DMS153 treated with DMSO at 0.1 percent for 48 hours (cell line): Measurements from ENCODE around the gene CD28.
"Not testable (repeated sequence)": the region's sequence is repeated elsewhere in the genome, so short reads cannot be mapped to it uniquely, and the experiment has no call there.

ENCODE experiments used
- DNase-seq: peaks from one replicate; lab custom pipeline; 2025; ENCODE audit not compliant: unreplicated experiment; lab: John Stamatoyannopoulos, UW

Gene CD28

GRCh38 chr2:203685789-203686420 lies 20.5 kb upstream of the CD28 start:
- DNase-seq = no peak

GRCh38 chr2:203687165-203687564 lies 19.3 kb upstream of the CD28 start:
- no peak for DNase-seq

DNA sequence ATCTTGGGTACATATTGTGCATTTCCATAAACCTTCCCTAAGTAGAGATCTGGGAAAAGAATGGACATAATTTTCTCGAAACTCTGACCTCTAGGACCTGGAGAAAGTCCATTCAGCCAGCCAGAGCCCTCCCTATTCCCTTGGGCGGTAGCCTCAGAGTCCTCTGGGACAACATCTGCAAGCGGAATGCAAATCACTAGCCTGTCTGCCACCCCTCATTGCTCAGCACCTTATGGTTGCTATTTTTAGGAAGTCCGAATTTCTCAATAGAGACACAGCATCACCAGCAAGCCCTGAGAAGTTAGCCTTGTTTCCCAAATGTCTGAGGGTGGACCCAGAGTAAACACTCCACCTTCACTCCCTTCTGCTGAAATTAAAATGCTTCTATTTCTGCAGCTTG lies 17.6 kb upstream of the CD28 start:
- no peak for DNase-seq

DNA sequence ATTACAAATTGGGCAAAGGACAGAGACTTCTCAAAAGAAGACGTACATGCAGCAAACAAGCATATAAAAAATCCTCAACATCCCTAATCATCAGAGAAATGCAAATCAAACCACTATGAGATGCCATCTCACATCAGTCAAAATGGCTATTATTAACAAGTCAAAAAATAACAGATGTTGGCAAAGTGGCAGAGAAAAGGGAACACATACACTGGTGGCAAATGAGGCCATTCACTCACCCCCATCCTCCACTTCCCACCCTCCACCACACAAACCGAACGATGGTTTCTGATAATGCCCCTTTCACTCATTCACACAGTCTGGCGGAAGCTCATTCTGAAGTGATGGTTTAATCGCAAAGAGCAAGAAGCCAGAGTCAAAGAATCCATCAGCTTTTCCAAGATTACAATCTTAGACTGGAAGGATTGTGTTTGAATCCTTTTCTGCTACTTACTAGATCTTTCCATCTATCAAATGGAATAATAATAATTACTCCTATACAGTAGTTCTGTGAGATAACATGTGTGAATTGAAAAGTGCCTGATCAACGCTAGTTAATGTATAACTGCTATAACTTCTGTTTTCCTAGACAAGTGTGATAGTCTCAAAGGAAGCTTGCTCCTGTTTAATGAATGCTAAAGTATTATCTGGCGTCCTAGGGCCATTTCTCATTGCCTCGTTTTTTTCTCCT lies 16.9 kb upstream of the CD28 start:
- no peak for DNase-seq

DNA sequence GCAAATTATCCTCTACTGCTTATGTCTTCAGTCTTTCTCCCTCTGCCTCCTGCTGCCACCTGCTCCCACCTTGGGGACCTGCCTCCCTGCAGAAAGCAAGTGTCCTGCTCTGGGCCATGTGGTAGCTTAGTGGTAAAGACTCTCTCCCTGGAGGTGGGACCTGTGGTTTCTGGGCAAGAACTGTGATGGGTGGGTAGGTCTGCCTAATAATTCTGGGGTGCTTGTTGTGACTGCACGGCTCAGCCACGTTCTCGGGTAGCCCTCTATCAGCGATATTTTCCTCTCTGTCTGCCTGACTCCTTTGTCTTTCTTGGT lies 16.4 kb upstream of the CD28 start:
- no peak for DNase-seq

DNA sequence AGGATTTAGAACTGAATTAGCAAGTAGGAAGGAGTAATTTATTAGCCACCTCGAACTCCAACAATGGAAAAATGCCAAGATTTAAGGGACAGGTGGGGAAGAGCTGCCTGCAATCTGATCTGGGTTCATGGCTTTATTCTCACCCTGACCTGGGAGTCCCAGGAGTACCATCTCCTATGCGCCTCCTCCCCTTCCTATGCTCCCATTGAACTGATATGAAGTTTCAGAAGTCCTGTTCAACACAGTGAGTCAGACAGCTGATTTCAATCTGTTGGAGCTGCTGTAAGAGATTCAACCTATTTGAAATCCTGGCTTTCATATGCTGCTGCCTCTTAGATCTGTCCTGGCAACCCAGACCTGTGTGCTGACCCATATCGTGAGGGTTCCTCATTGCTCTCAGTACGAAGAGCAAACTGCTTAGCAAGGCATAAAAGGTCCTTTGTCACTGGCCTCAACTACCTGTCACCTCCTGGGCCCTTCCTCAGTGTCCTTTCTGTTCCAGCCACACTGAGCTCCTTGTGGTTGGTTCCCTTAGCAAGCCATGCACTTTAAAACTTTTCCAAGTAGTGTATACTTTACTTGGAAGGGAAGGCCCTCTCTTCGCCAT lies 15.9 kb upstream of the CD28 start:
- DNase-seq = no peak

- DNase-seq = no peak
Measured at GRCh38 chr2:203691149-203691548, 15.3 kb upstream of the CD28 start.

DNA sequence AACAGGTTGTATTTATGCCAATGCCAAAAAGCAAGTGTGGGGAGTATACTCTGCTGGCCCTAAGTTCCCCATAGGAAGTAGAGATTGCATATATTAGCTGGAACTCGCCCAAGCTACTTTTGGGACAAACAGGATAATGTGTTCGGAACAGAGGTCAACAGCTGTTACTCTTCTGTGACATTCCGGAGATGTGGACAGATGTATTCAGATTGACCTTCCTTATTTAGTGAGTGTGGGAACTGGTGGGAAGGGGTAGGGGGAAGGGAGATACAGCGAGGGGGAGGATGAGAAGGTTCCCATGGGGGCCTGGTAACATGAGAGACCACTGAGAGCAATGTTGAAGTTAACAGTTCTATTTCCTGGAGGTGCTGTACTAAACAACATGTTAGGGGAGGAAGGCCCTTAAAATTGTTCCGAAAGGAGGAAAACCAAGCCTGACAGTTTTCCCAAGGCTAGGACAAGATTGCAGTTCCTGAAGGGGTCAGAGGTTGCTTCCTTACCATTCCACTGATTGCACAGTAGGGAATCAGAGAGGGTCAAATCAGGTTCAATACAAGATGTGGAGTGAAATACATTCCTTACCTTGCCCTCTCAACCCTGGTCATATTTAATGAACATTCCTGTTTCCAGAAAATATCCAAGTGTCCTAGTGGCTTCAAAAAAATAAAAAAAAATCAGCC lies 14.3 kb upstream of the CD28 start:
- DNase-seq = no peak

GRCh38 chr2:203693242-203693879 lies 13.1 kb upstream of the CD28 start:
- no peak for DNase-seq

DNA sequence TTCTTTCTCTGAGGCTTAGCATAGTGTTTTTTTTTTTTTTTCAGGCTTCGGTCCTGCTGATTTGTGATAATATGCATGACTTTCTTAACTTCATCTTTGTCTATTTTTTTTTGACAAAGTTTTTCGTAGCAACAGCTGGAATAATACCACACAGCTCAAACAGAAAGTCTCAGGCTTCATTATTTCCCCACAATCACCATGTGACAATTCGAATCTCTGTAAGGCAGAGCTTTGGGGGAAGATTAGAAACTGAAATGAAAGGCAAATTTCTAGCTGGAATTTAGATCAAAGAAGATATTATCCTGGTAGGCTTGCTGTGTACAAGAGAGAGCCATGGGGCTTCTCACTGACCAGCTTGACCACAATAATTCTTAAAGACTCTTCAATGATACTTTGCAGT lies 12.2 kb upstream of the CD28 start:
- DNase-seq = no peak

- DNase-seq = no peak
Measured at GRCh38 chr2:203697190-203697589, 9.2 kb upstream of the CD28 start.

- DNase-seq = not testable (repeated sequence)
Measured at GRCh38 chr2:203697763-203698162, 8.7 kb upstream of the CD28 start.

DNA sequence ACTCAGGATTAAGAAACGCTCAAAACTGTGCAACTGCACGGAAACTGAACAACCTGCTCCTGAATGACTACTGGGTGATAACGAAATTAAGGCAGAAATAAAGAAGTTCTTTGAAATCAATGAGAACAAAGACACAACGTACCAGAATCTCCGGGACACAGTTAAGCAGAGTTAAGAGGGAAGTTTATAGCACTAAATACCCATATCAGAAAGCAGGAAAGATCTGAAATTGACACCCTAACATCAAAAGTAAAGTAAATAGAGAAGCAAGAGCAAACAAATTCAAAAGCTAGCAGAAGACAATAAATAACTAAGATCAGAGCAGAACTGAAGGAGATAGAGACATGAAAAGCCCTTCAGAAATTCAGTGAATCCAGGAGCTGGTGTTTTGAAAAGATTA lies 8.0 kb upstream of the CD28 start:
- DNase-seq = not testable (repeated sequence)

DNA sequence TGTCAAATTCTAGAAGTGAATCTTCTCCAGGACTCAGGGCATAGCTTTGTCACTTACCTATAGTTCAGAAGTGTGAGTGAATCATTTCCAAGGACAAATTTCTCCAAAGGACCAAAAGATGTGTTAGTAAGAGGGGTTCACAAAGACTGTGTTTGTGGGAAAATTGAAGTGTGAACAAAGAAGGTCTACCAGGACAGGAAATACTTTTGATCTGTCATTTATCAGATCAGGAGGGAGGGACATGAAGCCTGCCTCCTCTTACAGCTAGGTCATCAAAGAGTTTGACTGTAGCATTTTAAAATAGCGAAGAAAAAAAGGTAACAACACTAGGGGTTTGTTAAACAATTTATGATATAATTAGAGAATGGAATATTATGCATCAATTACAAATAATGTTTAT lies 2.0 kb upstream of the CD28 start:
- no peak for DNase-seq

- no peak for DNase-seq
Measured at GRCh38 chr2:203705178-203705577, 1.3 kb upstream of the CD28 start.

GRCh38 chr2:203707530-203707929 lies 1.1 kb downstream of the CD28 start:
- no peak for DNase-seq

GRCh38 chr2:203708846-203709396 lies 2.5 kb downstream of the CD28 start:
- DNase-seq = no peak

GRCh38 chr2:203709416-203710040 lies 3.1 kb downstream of the CD28 start:
- no peak for DNase-seq

GRCh38 chr2:203710226-203710625 lies 3.8 kb downstream of the CD28 start:
- no peak for DNase-seq

DNA sequence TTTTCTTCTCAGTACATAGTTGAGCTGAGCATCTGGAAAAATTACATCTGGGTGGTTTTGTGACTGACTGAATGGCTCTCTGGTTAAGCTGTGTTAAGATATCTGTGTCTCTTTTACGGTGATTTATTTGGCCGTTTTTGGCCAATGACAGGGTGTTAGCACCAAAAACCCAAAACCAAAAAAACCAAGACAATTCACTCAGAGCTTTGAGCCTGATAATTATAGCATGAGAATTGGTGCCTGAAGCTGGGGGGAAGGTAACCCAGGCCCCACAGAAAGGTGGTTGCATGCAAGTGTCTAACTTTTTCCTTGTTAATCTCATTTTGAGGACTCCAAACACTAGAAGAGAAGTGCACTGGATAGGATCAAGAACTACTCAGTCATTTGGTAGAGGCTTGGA lies 4.5 kb downstream of the CD28 start:
- no peak for DNase-seq

DNA sequence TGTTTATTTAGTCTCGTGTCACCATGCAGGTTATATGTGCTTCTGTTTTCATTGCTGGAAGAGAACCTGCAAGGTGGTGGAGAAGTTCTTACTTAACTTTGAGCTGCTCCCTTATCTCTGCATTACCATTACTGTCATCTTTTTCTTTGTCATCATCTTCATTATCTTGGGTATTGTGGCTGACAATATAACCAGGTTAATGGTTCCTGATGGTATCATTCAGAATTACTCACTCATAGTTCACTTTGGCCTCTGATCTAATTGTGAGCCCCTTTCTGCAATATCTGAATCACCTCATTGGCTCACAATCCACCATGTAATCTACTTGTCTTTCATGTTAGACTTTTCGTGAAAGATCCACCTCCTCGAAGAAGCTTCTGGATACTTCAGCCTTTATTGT lies 5.0 kb downstream of the CD28 start:
- no peak for DNase-seq
